VCaP (cell line): ENCODE data around the gene SLC34A3.

Experiments used
- H3K27ac ChIP-seq: fragments of 450-650 bp; 2 replicates; pipeline ENCODE4 v1.5.1; 2017
- CTCF ChIP-seq: fragments of 450-650 bp; conservative IDR thresholded peaks from 2 replicates; pipeline ENCODE4 v1.5.1; 2017; ENCODE audit warnings: mild to moderate bottlenecking, moderate library complexity

SLC34A3 gene

GRCh38 chr9:137219757-137220316 lies 10.9 kb upstream of the SLC34A3 start:
- no peak for TF ChIP-seq CTCF
- H3K27ac ChIP-seq, result peak overlapping the region; percentile 97

GRCh38 chr9:137220317-137221094 lies 10.2 kb upstream of the SLC34A3 start:
- no peak for TF ChIP-seq CTCF
- H3K27ac ChIP-seq, result peak overlapping the region; percentile 97

GRCh38 chr9:137221095-137221505 lies 9.6 kb upstream of the SLC34A3 start:
- no peak for TF ChIP-seq CTCF
- H3K27ac ChIP-seq, result peak overlapping the region; percentile 97

- no peak for TF ChIP-seq CTCF
- H3K27ac ChIP-seq, result peak overlapping the region; percentile 97
Measured at GRCh38 chr9:137221506-137222111, 9.1 kb upstream of the SLC34A3 start.

- no peak for TF ChIP-seq CTCF
- peak within 1 kb of the TSS; percentile 97 for H3K27ac ChIP-seq
Measured at GRCh38 chr9:137222190-137223077, 8.3 kb upstream of the SLC34A3 start, which contains the start of gene RNF208. RNF208 (minus strand) TSS chr9:137222240; CDS start chr9:137221212, 1,028 bp downstream.

GRCh38 chr9:137223078-137223970 lies 7.4 kb upstream of the SLC34A3 start:
- no peak for TF ChIP-seq CTCF
- H3K27ac ChIP-seq, result peak overlapping the region; percentile 97
